DOHH2 (cell line): ENCODE data around the gene CRYZL1.

Experiments used
- H3F3A ChIP-seq: fragments of 200-600 bp; sonication (generic), shearing (Covaris generic); 2 replicates; pipeline ENCODE4 v1.6.0; 2016; ENCODE audit warnings: antibody characterized with exemption, mild to moderate bottlenecking; ENCODE audit not compliant: control insufficient read depth, insufficient read depth
- H3K27ac ChIP-seq: fragments of 200-600 bp; sonication (generic); 2 replicates; pipeline ENCODE4 v1.5.1; 2014; ENCODE audit warnings: low read depth, mild to moderate bottlenecking, low read length, moderate library complexity
- H3K27me3 ChIP-seq: fragments of 200-600 bp; sonication (generic); 2 replicates; pipeline ENCODE4 v1.6.1; 2014; ENCODE audit warnings: mild to moderate bottlenecking, low read length, mixed read lengths; ENCODE audit not compliant: control insufficient read depth
- H3K36me3 ChIP-seq: fragments of 200-600 bp; sonication (generic); 2 replicates; pipeline ENCODE4 v1.6.1; 2014; ENCODE audit warnings: mild to moderate bottlenecking, low read length, moderate library complexity, mixed read lengths; ENCODE audit not compliant: control insufficient read depth
- H3K4me1 ChIP-seq: fragments of 200-600 bp; sonication (generic); 2 replicates; pipeline ENCODE4 v1.6.1; 2014; ENCODE audit warnings: mild to moderate bottlenecking, low read length, mixed read lengths; ENCODE audit not compliant: control insufficient read depth
- H3K4me2 ChIP-seq: fragments of 200-600 bp; sonication (generic); 2 replicates; pipeline ENCODE4 v1.6.0; 2014; ENCODE audit warnings: mild to moderate bottlenecking, low read length, moderate library complexity
- H3K4me3 ChIP-seq: fragments of 200-600 bp; sonication (generic); 2 replicates; pipeline ENCODE4 v1.5.1; 2014; ENCODE audit warnings: mild to moderate bottlenecking, low read length, mixed read lengths
- H3K79me2 ChIP-seq: fragments of 200-600 bp; sonication (generic); 2 replicates; pipeline ENCODE4 v1.6.1; 2014; ENCODE audit warnings: mild to moderate bottlenecking, low read length, mixed read lengths; ENCODE audit not compliant: control insufficient read depth
- H3K9me2 ChIP-seq: fragments of 200-600 bp; sonication (generic); replicated peaks from 2 replicates; pipeline ENCODE4 v1.6.1; 2014; ENCODE audit warnings: mild to moderate bottlenecking, low read length, mixed read lengths; ENCODE audit not compliant: control insufficient read depth
- H3K9me3 ChIP-seq: fragments of 200-600 bp; sonication (generic); 2 replicates; pipeline ENCODE4 v1.6.1; 2014; ENCODE audit warnings: antibody characterized with exemption, low read length, mixed read lengths; ENCODE audit not compliant: control insufficient read depth, insufficient read depth
- H4K20me1 ChIP-seq: fragments of 200-600 bp; sonication (generic); 2 replicates; pipeline ENCODE4 v1.6.0; 2014; ENCODE audit warnings: low read depth, mild to moderate bottlenecking, antibody characterized with exemption, low read length, moderate library complexity; ENCODE audit not compliant: control insufficient read depth, insufficient read depth
- EZH2phosphoT487 ChIP-seq: fragments of 200-600 bp; sonication (generic); IDR thresholded peaks from 2 replicates; pipeline ENCODE4 v1.6.1; 2017; ENCODE audit warnings: borderline replicate concordance, mild to moderate bottlenecking, antibody characterized with exemption, low read length, moderate library complexity, mixed read lengths
- TF ChIP-seq, protein P1 (sequence below): fragments of 200-600 bp; sonication (generic); IDR thresholded peaks from one replicate; pipeline ENCODE4 v1.5.1; 2014; ENCODE audit warnings: antibody characterized with exemption, mild to moderate bottlenecking, low read depth, low read length; ENCODE audit not compliant: poor library complexity, severe bottlenecking

Gene CRYZL1

GRCh38 chr21:33655588-33656221, 14.2 kb upstream of the CRYZL1 start:
- Histone ChIP-seq H3K4me2 (no peak overlapping the region), H3K9me2 (no peaks in the 10 kb centered on the region), H3F3A (no peaks in the 10 kb centered on the region), H3K27ac (no peak overlapping the region), H4K20me1 (peaks cover 6% of the 10 kb centered on the region; the same call in 1 of the 2 replicates), H3K9me3 (no peaks in the 10 kb centered on the region), H3K36me3 (no peaks in the 10 kb centered on the region), H3K79me2 (peaks cover 27% of the 10 kb centered on the region), H3K27me3 (no peaks in the 10 kb centered on the region), H3K4me3 (no peak overlapping the region), H3K4me1 (no peaks in the 10 kb centered on the region)
- TF ChIP-seq EZH2phosphoT487: no peak

DNA sequence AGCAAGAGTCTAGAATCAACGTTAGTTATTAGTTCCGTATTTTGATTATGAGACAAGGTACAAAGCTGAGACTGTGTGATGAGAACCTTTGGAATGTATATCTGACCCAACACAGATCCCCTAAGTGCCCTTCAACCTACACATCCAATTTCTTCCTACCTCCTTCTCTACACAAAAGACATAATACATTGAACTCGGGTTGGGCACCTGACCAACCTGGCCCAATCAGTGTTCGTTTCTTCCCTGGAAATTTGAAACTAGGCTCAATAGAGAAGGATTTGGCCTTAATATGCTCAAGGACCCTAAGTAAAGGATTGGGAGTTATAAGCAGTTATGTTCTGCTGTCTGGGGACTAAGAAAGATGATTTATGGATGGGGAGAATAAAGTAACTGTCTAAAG, 12.9 kb upstream of the CRYZL1 start:
- no peaks in the 10 kb centered on the region for H3K4me1 ChIP-seq
- TF ChIP-seq EZH2phosphoT487: no peak
- TF ChIP-seq, protein P1, sequence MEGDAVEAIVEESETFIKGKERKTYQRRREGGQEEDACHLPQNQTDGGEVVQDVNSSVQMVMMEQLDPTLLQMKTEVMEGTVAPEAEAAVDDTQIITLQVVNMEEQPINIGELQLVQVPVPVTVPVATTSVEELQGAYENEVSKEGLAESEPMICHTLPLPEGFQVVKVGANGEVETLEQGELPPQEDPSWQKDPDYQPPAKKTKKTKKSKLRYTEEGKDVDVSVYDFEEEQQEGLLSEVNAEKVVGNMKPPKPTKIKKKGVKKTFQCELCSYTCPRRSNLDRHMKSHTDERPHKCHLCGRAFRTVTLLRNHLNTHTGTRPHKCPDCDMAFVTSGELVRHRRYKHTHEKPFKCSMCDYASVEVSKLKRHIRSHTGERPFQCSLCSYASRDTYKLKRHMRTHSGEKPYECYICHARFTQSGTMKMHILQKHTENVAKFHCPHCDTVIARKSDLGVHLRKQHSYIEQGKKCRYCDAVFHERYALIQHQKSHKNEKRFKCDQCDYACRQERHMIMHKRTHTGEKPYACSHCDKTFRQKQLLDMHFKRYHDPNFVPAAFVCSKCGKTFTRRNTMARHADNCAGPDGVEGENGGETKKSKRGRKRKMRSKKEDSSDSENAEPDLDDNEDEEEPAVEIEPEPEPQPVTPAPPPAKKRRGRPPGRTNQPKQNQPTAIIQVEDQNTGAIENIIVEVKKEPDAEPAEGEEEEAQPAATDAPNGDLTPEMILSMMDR: no peak
- no peaks in the 10 kb centered on the region for H3F3A ChIP-seq
- H3K9me2 ChIP-seq: no peaks in the 10 kb centered on the region
- H4K20me1 ChIP-seq: peaks cover 6% of the 10 kb centered on the region; the same call in 1 of the 2 replicates
- no peaks in the 10 kb centered on the region for H3K9me3 ChIP-seq
- H3K27ac ChIP-seq: no peak overlapping the region
- no peaks in the 10 kb centered on the region for H3K27me3 ChIP-seq
- no peak overlapping the region for H3K4me3 ChIP-seq
- H3K4me2 ChIP-seq: no peak overlapping the region
- H3K79me2 ChIP-seq: peaks cover 28% of the 10 kb centered on the region
- H3K36me3 ChIP-seq: no peaks in the 10 kb centered on the region

DNA sequence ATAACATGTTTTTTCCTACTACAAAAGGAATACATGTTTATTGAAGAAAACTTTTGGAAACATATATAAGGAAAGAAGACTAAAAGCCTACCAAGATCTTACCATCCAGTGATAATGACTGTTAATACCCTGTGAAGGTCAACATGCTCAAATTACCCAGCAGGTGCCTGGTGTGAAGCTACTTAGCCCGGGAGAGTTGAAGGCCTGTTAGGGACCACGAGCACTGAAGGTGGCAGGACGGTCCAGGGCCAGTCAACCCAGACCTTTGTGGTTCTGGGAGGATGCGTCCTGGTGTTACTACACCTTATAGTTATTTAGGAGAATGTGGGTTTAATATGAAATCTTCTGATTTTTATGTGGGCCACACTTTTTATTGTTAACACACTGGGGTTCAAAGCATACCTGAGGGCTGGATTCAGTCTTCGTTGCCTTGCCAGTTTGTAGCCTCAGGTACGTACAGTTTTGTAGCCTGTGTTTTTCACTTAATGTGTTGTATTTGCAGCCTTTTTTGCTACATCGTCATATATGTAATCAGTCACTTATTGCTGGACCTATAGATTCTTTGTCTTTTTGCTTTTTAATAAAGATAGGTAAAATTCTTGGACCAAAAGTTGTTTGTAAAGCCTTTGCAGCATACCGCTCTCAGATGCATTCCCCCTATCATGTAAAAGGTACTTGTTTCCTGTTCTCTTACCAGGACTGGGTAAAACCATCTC, 10.6 kb upstream of the CRYZL1 start:
- H3K27me3 ChIP-seq: no peaks in the 10 kb centered on the region
- peaks cover 6% of the 10 kb centered on the region; the same call in 1 of the 2 replicates for H4K20me1 ChIP-seq
- H3K79me2 ChIP-seq: peaks cover 35% of the 10 kb centered on the region
- H3K4me3 ChIP-seq: no peak overlapping the region
- no peaks in the 10 kb centered on the region for H3K36me3 ChIP-seq
- H3K4me1 ChIP-seq: no peaks in the 10 kb centered on the region
- no peak overlapping the region for H3K4me2 ChIP-seq
- H3F3A ChIP-seq: no peaks in the 10 kb centered on the region
- no peak for TF ChIP-seq EZH2phosphoT487
- TF ChIP-seq, protein P1: no peak
- no peak overlapping the region for H3K27ac ChIP-seq
- no peaks in the 10 kb centered on the region for H3K9me2 ChIP-seq
- H3K9me3 ChIP-seq: no peaks in the 10 kb centered on the region

DNA sequence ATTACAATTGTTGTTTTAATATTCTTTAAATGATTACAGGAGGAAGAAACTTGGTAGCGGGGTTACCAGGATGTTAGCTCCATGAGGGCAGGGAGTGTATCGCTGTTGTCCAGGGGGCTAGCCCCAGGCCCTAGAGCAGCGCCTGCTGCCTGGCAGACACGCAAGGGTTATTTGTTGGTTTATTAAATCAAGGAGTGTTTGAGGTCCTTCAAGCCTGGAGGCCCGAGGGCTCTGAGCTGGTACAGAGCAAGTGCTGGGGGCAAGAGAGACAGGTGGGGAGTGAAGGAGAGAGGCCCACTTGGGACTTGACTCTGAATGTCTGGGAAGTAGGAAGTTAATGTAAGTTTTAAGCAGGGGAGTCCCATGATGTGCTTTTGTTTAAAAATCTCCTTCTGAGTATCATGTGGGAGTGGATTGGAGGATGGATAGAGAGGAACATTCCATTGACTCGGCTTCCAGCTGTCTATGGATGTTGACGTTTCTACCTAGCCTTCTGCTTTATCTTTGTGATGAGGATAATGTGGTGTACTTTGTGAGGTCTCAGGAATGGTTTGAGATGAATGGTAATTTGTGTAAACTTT, 9.5 kb upstream of the CRYZL1 start:
- H3K27ac ChIP-seq: no peak overlapping the region
- TF ChIP-seq EZH2phosphoT487: no peak
- TF ChIP-seq, protein P1: no peak
- no peak overlapping the region for H3K4me3 ChIP-seq
- no peak overlapping the region for H3K4me2 ChIP-seq
- no peaks in the 10 kb centered on the region for H3K27me3 ChIP-seq
- H3K9me3 ChIP-seq: no peaks in the 10 kb centered on the region
- H3F3A ChIP-seq: no peaks in the 10 kb centered on the region
- peaks cover 40% of the 10 kb centered on the region for H3K79me2 ChIP-seq
- H3K36me3 ChIP-seq: no peaks in the 10 kb centered on the region
- no peaks in the 10 kb centered on the region for H3K4me1 ChIP-seq
- peaks cover 6% of the 10 kb centered on the region; the same call in 1 of the 2 replicates for H4K20me1 ChIP-seq
- H3K9me2 ChIP-seq: no peaks in the 10 kb centered on the region
